Measurements from ENCODE around the gene IFT122.
"Not testable (repeated sequence)": the region's sequence is repeated elsewhere in the genome, so short reads cannot be mapped to it uniquely, and the experiment has no call there.

IFT122 gene

DNA sequence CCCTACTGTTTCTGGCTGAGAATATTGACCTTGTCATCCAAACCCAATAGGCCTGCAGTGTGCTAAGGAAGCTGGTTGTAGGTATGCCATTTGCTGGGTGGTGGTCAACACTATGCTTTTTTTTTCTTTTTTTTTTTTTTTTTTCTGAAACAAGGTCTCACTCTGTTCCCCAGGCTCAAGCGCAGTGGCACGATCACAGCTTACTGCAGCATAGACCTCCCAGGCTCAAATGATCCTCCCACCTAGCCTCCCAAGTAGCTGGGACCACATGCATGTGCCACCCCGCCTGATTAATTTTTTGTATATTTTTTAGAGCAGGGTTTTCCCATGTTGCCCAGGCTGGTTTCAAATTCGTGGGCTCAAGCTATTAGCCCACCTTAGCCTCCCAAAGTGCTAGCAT is 52.7 kb downstream of the IFT122 start:
- no peak for DNase-seq (ENCODE audit: low read depth in 1 of 2, low spot score in 1 of 2)

DNA sequence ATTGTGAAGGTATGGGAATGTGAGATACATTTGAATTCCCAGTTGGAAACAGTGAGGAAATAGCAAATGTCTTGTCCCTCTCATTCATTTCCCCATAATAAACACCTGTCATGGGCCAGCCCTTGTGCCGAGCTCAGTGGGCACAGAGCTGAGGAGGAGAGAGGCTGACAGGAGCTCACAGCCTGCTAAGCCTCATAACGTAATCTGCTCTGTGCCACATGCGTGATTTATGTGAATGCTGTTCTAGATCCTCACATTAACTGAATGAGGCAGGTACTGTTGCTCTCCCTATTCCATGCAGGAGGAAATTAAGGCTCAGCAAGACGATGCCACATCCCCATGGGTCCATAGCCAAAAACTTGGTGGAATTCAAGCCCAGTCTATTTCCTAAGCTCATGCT is 53.2 kb downstream of the IFT122 start:
- no peak for DNase-seq (ENCODE audit: low read depth in 1 of 2, low spot score in 1 of 2)

- DNase-seq (ENCODE audit: low read depth in 1 of 2, low spot score in 1 of 2): not testable (repeated sequence)
Measured at GRCh38 chr3:129494499-129494898, 54.5 kb downstream of the IFT122 start.

GRCh38 chr3:129495006-129495639 is 55.1 kb downstream of the IFT122 start:
- DNase-seq (ENCODE audit: low read depth in 1 of 2, low spot score in 1 of 2): not testable (repeated sequence)

GRCh38 chr3:129497876-129498275 is 57.9 kb downstream of the IFT122 start:
- DNase-seq (ENCODE audit: low read depth in 1 of 2, low spot score in 1 of 2): not testable (repeated sequence)

DNA sequence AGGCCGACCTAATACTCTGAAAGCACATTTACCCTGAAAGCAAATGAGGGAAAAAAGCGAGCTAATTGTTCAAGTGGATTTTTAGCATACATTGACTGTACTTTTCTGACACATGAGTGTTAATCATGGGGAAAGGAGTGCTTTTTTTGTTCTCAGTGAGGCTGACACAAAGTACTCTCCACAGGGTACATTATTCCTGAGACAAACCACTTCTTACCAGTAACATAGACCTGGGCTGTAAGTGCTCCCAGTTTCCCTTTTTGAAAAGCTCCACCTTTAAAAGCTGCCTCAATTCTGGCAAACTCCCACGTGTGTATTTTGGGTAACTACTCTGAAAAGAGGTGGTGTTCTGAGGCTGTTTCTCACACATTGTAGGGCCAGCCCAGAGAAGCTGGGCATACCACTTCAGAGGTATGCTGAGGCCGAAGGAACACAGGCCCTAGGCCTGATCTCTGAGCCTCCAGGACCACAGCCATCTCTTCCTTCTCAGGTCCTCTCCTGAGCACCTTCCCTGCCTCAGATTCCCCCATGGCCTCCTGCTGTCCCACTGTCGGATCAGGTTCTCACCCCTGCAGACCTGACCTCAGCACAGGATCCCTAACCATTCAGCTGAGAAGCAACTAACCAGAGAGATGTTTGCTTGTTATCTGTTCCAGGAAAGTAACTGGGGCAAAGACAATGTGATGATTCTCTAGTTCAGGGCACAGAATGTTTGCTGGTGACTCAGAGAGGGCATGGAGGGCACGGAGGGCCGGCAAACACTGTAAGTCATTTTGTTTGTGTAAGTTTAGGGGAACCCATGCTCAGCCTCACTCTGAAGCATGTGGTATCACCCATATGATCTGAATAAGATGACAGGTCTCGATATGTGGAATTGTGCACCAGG is 58.8 kb downstream of the IFT122 start:
- DNase-seq (ENCODE audit: low read depth in 1 of 2, low spot score in 1 of 2): not testable (repeated sequence)

- not testable (repeated sequence) for DNase-seq (ENCODE audit: low read depth in 1 of 2, low spot score in 1 of 2)
Measured at GRCh38 chr3:129499604-129500333, 59.7 kb downstream of the IFT122 start.

DNA sequence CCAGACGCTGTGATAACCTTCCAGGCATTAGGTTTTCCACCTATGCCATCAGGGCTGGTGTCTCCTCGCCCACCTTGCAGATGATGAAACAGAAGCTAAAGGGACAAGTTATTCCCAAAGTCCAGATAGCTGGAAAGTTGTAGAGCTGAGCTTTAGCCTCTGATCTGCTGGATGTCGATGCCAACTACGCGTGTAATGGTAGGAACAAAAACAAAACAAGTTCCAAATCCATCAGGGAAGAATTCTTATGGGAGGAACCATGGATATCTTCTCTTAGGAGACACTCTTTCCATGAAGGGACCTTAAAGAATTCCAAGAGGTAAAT is 60.3 kb downstream of the IFT122 start:
- no peak for DNase-seq (ENCODE audit: low read depth in 1 of 2, low spot score in 1 of 2)

DNA sequence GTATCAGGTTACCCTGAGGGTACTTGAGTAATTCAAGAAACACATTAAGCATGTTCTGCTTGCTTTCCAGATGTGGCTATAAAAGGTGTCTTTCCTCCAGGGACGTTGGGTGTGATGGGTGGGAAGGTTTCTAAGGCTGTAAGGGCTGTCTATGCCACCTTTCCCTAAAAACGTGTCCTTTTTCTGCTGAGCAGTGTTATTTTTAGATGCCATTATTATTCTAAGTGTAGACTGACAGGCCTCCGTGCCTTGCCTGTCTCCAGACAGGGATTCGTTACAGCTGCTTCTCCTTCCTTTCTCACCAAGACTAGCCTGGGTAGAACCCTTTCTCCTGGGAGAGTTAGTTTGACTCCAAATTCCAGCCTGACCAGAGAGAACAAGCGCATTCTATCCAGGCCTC is 61.6 kb downstream of the IFT122 start:
- no peak for DNase-seq (ENCODE audit: low read depth in 1 of 2, low spot score in 1 of 2)

GRCh38 chr3:129502641-129503408 is 62.8 kb downstream of the IFT122 start:
- DNase-seq (ENCODE audit: low read depth in 1 of 2, low spot score in 1 of 2): no peak

DNA sequence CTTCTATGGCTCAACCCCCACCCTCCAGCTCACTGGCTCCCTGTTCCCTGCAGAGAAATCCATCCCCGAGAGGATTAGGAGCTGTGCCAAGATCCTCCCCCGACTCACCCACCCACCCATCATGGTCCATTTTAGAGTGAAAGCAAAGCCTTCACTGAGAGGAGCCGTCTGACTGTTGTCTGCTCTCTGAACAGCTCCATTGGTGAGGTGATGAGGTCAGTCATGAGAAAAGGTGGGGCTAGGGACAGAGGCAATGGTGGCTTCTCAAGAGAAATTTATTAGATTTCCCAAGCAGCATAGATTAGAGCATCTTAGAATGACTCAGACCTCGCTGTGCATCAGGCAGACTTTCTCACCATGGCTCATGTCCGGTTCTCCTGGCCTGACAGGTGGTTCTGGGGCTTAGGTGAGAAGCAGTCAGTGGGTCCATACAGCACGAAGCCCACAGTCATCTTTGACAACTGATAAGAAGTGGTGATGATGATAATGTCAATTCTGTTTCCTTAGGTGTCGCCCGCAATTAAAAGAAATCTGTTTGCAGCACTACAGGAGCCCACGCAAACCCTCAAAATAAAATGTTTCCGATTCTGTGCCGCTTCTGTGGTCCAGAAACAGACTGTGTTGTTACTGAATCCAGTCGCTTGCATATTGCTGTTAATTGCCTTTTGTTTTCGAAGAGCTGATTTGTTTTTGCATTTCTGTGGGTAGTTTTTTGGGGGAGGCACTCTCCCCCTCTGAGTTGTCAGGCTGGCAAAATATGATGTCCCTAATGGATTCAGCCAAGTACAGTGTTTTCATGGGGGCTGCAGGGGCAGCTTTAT is 63.7 kb downstream of the IFT122 start:
- DNase-seq (ENCODE audit: low read depth in 1 of 2, low spot score in 1 of 2): no peak

DNA sequence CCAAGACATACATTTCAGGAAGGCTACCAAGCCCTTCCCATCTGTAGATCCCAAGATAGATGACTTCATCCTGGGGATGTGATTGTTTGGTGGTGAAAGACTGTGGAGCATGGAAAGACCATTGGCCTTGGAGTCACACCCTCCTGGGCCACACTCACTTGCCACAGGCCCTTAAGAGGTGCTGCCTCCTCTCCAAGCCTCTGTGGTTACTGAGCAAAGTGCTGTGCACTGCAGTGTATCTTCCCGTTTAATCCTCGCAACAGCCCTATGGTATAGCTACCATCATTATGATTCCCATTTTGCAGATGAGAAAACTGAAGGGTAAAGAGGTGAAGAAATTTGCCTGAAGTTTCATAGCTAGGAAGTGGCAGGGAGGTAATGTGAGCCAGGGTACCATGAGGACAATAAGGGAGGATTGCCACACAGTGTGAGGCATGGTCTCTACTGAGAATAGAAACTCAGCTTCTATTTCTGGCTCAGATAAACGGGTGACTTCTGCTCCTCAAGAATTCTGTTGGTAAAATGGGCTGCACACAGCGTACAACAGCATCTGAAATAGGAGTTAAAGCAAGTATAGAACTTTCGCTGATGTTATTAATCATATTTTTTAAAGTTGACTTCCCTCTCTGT is 64.6 kb downstream of the IFT122 start:
- DNase-seq (ENCODE audit: low read depth in 1 of 2, low spot score in 1 of 2): no peak

DNA sequence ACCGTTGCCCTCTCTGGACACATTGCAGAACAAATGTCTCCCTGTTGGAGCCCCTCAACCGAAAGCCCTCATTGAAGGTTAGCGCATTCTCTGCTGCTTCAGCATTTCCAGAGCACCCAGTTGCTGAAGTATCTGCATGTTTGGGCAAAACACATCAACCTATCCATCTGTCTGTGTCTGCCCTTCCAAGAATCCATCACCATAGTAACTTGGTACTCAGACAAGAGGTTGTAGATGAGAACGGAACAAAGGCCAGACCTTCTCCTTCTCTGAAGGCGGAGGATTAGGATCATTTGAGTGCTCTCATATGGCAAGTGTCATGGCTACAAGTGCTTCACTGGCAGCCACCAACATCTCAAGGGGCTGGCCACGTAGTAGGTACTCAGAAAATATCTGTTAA is 65.3 kb downstream of the IFT122 start:
- DNase-seq (ENCODE audit: low read depth in 1 of 2, low spot score in 1 of 2): no peak

DNA sequence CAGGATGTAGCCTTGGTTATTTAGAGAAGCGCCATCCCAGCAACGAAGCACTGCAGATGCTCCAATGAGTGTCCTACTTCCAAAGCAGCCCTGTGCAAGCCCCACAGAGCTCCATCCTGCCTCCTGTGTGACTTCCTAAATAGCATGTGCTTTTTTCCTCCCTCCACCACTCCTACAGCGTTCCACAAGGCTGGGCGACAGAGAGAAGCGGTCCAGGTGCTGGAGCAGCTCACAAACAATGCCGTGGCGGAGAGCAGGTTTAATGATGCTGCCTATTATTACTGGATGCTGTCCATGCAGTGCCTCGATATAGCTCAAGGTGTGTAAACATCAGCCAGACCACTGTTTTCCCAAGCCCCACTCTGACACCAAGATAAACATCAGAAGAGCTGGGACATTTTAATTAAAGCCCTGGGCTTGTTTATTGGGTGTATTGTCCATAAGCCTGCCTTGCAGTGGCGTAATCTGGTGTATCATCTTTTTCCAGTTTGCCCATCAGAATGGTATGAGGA is 66.3 kb downstream of the IFT122 start:
- no peak for DNase-seq (ENCODE audit: low read depth in 1 of 2, low spot score in 1 of 2)

DNA sequence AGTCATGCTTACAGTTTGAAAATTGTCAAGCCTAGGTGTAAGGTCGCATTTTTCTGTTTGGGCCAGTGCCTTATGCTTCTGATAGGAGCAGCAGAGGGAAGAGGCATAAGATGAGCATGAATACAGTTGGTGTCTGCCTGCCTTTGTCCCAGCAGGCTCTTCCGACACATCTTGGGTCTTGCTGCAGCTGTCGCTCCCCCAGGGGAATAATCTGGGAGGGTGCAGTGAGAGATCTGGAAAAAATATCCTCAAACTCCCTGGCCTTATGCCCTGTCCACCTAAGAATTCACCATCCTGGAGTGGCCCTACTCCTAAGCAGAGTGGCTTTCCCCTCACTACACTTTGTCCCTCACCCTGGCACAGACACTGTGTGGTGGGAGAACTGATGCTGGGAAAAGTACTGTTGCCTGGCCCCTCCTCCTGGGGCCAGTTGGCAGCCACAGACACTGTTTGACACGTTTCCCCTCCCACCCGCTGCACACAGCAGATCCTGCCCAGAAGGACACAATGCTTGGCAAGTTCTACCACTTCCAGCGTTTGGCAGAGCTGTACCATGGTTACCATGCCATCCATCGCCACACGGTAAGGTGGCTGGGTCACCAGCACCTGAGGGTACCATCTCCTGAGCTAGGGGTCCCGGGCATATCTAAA is 67.3 kb downstream of the IFT122 start:
- no peak for DNase-seq (ENCODE audit: low read depth in 1 of 2, low spot score in 1 of 2)

GRCh38 chr3:129512595-129512994 is 72.6 kb downstream of the IFT122 start:
- DNase-seq (ENCODE audit: low read depth in 1 of 2, low spot score in 1 of 2): no peak

DNA sequence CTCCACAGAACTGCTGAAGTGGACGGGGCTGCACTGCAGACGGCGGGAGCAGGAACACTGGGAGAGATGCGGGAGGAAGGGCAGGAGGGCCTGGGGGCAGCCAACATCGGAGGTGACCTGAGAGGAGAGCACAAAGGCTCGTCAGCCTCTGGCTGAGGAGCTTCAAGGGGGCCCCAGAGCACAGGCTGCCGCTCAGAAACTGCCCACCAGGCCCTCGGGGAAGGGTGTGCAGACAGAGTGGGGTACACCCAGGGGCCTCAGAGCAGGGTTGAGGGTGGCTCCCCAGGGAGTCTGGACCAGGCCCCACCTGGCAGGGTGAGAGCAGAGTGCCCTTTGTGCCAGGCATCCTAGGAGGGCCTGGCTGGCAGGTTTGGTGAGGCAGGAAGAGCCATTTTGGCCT is 73.7 kb downstream of the IFT122 start:
- DNase-seq (ENCODE audit: low read depth in 1 of 2, low spot score in 1 of 2): no peak

DNA sequence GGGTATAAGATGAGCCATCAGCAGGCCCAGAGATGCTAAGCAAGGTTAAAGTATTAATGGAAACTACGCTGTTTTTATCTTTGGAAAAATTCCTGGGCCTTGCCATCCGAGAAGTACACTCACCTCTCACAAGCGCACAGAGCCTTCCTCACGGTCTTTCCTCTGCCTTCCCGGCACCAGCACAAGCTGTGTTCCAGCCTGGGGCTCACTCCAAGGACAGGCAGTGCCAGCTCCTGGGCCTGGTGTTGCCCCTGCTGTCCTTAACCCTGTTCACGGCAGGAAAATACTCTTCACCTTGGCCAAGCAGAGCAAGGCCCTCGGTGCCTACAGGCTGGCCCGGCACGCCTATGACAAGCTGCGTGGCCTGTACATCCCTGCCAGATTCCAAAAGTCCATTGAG is 74.1 kb downstream of the IFT122 start:
- no peak for DNase-seq (ENCODE audit: low read depth in 1 of 2, low spot score in 1 of 2)

GRCh38 chr3:129514563-129514962 is 74.5 kb downstream of the IFT122 start:
- no peak for DNase-seq (ENCODE audit: low read depth in 1 of 2, low spot score in 1 of 2)

All from activated T-helper 1 cell treated with anti-CD3 and anti-CD28 coated beads, Interleukin-2, amount 50 U/mL, for 16 hours (primary cell).